WTC11 (cell line): ENCODE results near the gene FAAH2. TPM values are rescaled to one million over a fixed set of nuclear protein-coding genes. Genes with fewer than 3 reads are reported as not detected.

Experiments
- ATAC-seq: fragments of 200-7000 bp; cut with Tn5 transposase; 2 replicates; pipeline ENCODE4 v1.10.0; 2021; ENCODE audit warnings: mild to moderate bottlenecking, moderate library complexity
- CTCF ChIA-PET: fragments of 300-600 bp; sonication (Branson Sonifier 250); formaldehyde crosslinking; loops from one replicate; lab custom pipeline; 2021; ENCODE audit warnings: antibody characterized with exemption; lab: Charles Lee
- POLR2A ChIA-PET: fragments of 350-600 bp; sonication (Branson Sonifier 250); formaldehyde crosslinking; loops from one replicate; lab custom pipeline; 2021; ENCODE audit warnings: antibody characterized with exemption; lab: Charles Lee
- DNase-seq: peaks from one replicate; pipeline ENCODE4 v3.0.0; 2021; ENCODE audit warnings: low spot score
- H3K27ac Mint-ChIP-seq: 2 replicates; pipeline ENCODE4 v1.8.0; 2021; ENCODE audit warnings: mixed read lengths
- H3K27me3 Mint-ChIP-seq: 2 replicates; pipeline ENCODE4 v1.8.0; 2021; ENCODE audit warnings: low read depth, mild to moderate bottlenecking, moderate library complexity, mixed read lengths
- H3K36me3 Mint-ChIP-seq: 2 replicates; pipeline ENCODE4 v1.8.0; 2021; ENCODE audit warnings: mixed read lengths
- H3K4me1 Mint-ChIP-seq: 2 replicates; pipeline ENCODE4 v1.8.0; 2022; ENCODE audit warnings: mixed read lengths
- H3K4me3 Mint-ChIP-seq: 2 replicates; pipeline ENCODE4 v1.8.0; 2021; ENCODE audit warnings: mild to moderate bottlenecking, moderate library complexity, mixed read lengths
- H3K9me3 Mint-ChIP-seq: 2 replicates; pipeline ENCODE4 v1.8.0; 2021; ENCODE audit warnings: mixed read lengths
- ATF3 ChIP-seq: sonication (generic); formaldehyde crosslinking; conservative IDR thresholded peaks from 2 replicates; pipeline ENCODE4 v1.8.1; 2022; ENCODE audit warnings: mild to moderate bottlenecking, missing genetic modification reagents
- EMX1 ChIP-seq: fragments of 250-450 bp; sonication (Bioruptor Pico); IDR thresholded peaks from 2 replicates; pipeline ENCODE4 v1.8.0; 2021; ENCODE audit warnings: mild to moderate bottlenecking
- FOXK1 ChIP-seq: sonication (generic); formaldehyde crosslinking; IDR thresholded peaks from 2 replicates; pipeline ENCODE4 v1.8.0; 2022; ENCODE audit warnings: mild to moderate bottlenecking, moderate library complexity, missing genetic modification reagents
- GABPB1 ChIP-seq: sonication (generic); formaldehyde crosslinking; IDR thresholded peaks from 2 replicates; pipeline ENCODE4 v1.8.1; 2023; ENCODE audit warnings: mild to moderate bottlenecking, missing genetic modification reagents
- KAT7 ChIP-seq: sonication (generic); formaldehyde crosslinking; IDR thresholded peaks from 2 replicates; pipeline ENCODE4 v1.8.1; 2023; ENCODE audit warnings: missing genetic modification reagents, mild to moderate bottlenecking, borderline replicate concordance
- NFATC4 ChIP-seq: fragments of 250-450 bp; sonication (Bioruptor Pico); IDR thresholded peaks from 2 replicates; pipeline ENCODE4 v1.9.0; 2021; ENCODE audit warnings: mild to moderate bottlenecking
- NFE2L1 ChIP-seq: sonication (generic); formaldehyde crosslinking; IDR thresholded peaks from 2 replicates; pipeline ENCODE4 v1.8.1; 2023; ENCODE audit warnings: missing genetic modification reagents
- NFYB ChIP-seq: sonication (generic); formaldehyde crosslinking; conservative IDR thresholded peaks from 2 replicates; pipeline ENCODE4 v1.8.0; 2022; ENCODE audit warnings: low read depth, missing genetic modification reagents
- NR1H2 ChIP-seq: sonication (generic); formaldehyde crosslinking; IDR thresholded peaks from 2 replicates; pipeline ENCODE4 v1.9.0; 2021; ENCODE audit warnings: mild to moderate bottlenecking, moderate library complexity, missing genetic modification reagents
- NR2C2 ChIP-seq: sonication (generic); formaldehyde crosslinking; IDR thresholded peaks from 2 replicates; pipeline ENCODE4 v1.8.0; 2022; ENCODE audit warnings: mild to moderate bottlenecking, missing genetic modification reagents
- NR3C1 ChIP-seq: sonication (generic); formaldehyde crosslinking; conservative IDR thresholded peaks from 2 replicates; pipeline ENCODE4 v1.8.1; 2023; ENCODE audit warnings: low read depth, mild to moderate bottlenecking, missing genetic modification reagents
- OVOL2 ChIP-seq: fragments of 250-450 bp; sonication (Bioruptor Pico); IDR thresholded peaks from 2 replicates; pipeline ENCODE4 v1.9.0; 2021; ENCODE audit warnings: mild to moderate bottlenecking, borderline replicate concordance
- SP1 ChIP-seq: sonication (generic); formaldehyde crosslinking; conservative IDR thresholded peaks from 2 replicates; pipeline ENCODE4 v1.8.1; 2022; ENCODE audit warnings: missing genetic modification reagents
- TEAD1 ChIP-seq: sonication (generic); formaldehyde crosslinking; IDR thresholded peaks from 2 replicates; pipeline ENCODE4 v1.8.0; 2022; ENCODE audit warnings: mild to moderate bottlenecking, missing genetic modification reagents
- ZMAT4 ChIP-seq: fragments of 250-450 bp; sonication (Bioruptor Pico); IDR thresholded peaks from 2 replicates; pipeline ENCODE4 v1.9.0; 2021; ENCODE audit warnings: mild to moderate bottlenecking
- ZNF263 ChIP-seq: sonication (generic); formaldehyde crosslinking; IDR thresholded peaks from 2 replicates; pipeline ENCODE4 v1.8.1; 2022; ENCODE audit warnings: low read depth, mild to moderate bottlenecking, moderate library complexity, missing genetic modification reagents
- ZNF317 ChIP-seq: sonication (generic); formaldehyde crosslinking; IDR thresholded peaks from 2 replicates; pipeline ENCODE4 v1.8.1; 2023; ENCODE audit warnings: low read depth, mild to moderate bottlenecking, moderate library complexity, missing genetic modification reagents, borderline replicate concordance
- total RNA-seq: library from RNA; stranded (reverse); gene quantifications from 3 replicates; pipeline ENCODE4 v1.2.3, GENCODE V29; 2021
- TF ChIP-seq, protein P1 (sequence below): sonication (generic); formaldehyde crosslinking; IDR thresholded peaks from 2 replicates; pipeline ENCODE4 v1.8.1; 2023; ENCODE audit warnings: mild to moderate bottlenecking, missing genetic modification reagents, borderline replicate concordance
- TF ChIP-seq, protein P2 (sequence below): fragments of 250-450 bp; sonication (Bioruptor Pico); IDR thresholded peaks from 2 replicates; pipeline ENCODE4 v1.9.0; 2021; ENCODE audit warnings: mild to moderate bottlenecking
- TF ChIP-seq, protein P3 (sequence below): sonication (generic); formaldehyde crosslinking; IDR thresholded peaks from 2 replicates; pipeline ENCODE4 v1.8.0; 2023; ENCODE audit warnings: mild to moderate bottlenecking, missing genetic modification reagents
- TF ChIP-seq, protein P4 (sequence below): sonication (generic); formaldehyde crosslinking; IDR thresholded peaks from 2 replicates; pipeline ENCODE4 v1.8.1; 2022; ENCODE audit warnings: mild to moderate bottlenecking, missing genetic modification reagents, moderate library complexity, borderline replicate concordance

The FAAH2 gene
- total RNA-seq, 1 experiment from 2014 or later: 5.0 TPM

DNA sequence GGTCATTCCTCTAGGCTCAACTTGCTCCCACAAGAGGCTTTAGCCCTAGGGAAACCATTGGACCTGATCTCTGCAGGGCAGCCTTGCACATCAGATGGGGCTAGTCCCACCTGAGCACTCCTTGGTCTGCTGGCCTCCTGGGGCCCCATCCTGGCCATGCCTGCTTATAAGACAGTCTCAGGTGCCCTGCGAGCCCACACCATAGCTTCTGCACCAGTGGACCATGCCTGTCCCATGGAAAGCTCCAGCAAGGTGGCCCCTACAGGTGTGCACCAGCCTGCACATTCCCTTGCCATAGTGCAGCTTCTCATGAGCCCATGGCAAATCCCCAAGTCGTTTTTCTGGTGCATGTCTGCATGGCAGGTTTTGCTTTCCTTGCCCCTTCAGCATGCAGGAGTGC is 19.6 kb upstream of the FAAH2 start:
- Mint-ChIP-seq H3K9me3 (peaks cover 33% of the 10 kb centered on the region), H3K27me3 (peaks cover 6% of the 10 kb centered on the region), H3K4me1 (no peaks in the 10 kb centered on the region), H3K4me3 (no peak overlapping the region), H3K27ac (no peak overlapping the region), H3K36me3 (peaks cover 20% of the 10 kb centered on the region)
- DNase-seq (no peak), ATAC-seq (no peak)
- POLR2A ChIA-PET: no interaction called here
- CTCF ChIA-PET: no interaction called here
- no peak for TF ChIP-seq NFATC4
- no peak for TF ChIP-seq NR1H2 (CRISPR knock-in tag)
- no peak for TF ChIP-seq NR2C2 (CRISPR knock-in tag)
- TF ChIP-seq, protein P1, sequence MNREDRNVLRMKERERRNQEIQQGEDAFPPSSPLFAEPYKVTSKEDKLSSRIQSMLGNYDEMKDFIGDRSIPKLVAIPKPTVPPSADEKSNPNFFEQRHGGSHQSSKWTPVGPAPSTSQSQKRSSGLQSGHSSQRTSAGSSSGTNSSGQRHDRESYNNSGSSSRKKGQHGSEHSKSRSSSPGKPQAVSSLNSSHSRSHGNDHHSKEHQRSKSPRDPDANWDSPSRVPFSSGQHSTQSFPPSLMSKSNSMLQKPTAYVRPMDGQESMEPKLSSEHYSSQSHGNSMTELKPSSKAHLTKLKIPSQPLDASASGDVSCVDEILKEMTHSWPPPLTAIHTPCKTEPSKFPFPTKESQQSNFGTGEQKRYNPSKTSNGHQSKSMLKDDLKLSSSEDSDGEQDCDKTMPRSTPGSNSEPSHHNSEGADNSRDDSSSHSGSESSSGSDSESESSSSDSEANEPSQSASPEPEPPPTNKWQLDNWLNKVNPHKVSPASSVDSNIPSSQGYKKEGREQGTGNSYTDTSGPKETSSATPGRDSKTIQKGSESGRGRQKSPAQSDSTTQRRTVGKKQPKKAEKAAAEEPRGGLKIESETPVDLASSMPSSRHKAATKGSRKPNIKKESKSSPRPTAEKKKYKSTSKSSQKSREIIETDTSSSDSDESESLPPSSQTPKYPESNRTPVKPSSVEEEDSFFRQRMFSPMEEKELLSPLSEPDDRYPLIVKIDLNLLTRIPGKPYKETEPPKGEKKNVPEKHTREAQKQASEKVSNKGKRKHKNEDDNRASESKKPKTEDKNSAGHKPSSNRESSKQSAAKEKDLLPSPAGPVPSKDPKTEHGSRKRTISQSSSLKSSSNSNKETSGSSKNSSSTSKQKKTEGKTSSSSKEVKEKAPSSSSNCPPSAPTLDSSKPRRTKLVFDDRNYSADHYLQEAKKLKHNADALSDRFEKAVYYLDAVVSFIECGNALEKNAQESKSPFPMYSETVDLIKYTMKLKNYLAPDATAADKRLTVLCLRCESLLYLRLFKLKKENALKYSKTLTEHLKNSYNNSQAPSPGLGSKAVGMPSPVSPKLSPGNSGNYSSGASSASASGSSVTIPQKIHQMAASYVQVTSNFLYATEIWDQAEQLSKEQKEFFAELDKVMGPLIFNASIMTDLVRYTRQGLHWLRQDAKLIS (CRISPR knock-in tag): no peak
- no peak for TF ChIP-seq ATF3 (CRISPR knock-in tag)
- no peak for TF ChIP-seq EMX1 (CRISPR knock-in tag)
- TF ChIP-seq, protein P2, sequence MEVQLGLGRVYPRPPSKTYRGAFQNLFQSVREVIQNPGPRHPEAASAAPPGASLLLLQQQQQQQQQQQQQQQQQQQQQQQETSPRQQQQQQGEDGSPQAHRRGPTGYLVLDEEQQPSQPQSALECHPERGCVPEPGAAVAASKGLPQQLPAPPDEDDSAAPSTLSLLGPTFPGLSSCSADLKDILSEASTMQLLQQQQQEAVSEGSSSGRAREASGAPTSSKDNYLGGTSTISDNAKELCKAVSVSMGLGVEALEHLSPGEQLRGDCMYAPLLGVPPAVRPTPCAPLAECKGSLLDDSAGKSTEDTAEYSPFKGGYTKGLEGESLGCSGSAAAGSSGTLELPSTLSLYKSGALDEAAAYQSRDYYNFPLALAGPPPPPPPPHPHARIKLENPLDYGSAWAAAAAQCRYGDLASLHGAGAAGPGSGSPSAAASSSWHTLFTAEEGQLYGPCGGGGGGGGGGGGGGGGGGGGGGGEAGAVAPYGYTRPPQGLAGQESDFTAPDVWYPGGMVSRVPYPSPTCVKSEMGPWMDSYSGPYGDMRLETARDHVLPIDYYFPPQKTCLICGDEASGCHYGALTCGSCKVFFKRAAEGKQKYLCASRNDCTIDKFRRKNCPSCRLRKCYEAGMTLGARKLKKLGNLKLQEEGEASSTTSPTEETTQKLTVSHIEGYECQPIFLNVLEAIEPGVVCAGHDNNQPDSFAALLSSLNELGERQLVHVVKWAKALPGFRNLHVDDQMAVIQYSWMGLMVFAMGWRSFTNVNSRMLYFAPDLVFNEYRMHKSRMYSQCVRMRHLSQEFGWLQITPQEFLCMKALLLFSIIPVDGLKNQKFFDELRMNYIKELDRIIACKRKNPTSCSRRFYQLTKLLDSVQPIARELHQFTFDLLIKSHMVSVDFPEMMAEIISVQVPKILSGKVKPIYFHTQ (CRISPR knock-in tag): no peak
- no peak for TF ChIP-seq ZNF317
- TF ChIP-seq FOXK1 (CRISPR knock-in tag): no peak
- TF ChIP-seq NR3C1 (CRISPR knock-in tag): no peak
- TF ChIP-seq ZMAT4 (CRISPR knock-in tag): no peak
- TF ChIP-seq, protein P3, sequence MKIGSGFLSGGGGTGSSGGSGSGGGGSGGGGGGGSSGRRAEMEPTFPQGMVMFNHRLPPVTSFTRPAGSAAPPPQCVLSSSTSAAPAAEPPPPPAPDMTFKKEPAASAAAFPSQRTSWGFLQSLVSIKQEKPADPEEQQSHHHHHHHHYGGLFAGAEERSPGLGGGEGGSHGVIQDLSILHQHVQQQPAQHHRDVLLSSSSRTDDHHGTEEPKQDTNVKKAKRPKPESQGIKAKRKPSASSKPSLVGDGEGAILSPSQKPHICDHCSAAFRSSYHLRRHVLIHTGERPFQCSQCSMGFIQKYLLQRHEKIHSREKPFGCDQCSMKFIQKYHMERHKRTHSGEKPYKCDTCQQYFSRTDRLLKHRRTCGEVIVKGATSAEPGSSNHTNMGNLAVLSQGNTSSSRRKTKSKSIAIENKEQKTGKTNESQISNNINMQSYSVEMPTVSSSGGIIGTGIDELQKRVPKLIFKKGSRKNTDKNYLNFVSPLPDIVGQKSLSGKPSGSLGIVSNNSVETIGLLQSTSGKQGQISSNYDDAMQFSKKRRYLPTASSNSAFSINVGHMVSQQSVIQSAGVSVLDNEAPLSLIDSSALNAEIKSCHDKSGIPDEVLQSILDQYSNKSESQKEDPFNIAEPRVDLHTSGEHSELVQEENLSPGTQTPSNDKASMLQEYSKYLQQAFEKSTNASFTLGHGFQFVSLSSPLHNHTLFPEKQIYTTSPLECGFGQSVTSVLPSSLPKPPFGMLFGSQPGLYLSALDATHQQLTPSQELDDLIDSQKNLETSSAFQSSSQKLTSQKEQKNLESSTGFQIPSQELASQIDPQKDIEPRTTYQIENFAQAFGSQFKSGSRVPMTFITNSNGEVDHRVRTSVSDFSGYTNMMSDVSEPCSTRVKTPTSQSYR: no peak

- DNase-seq: no peak
- peaks cover 33% of the 10 kb centered on the region for H3K9me3 Mint-ChIP-seq
- no peak for TF ChIP-seq KAT7
- TF ChIP-seq OVOL2 (CRISPR knock-in tag): no peak
- TF ChIP-seq NFYB: no peak
- no peak for TF ChIP-seq NFE2L1 (CRISPR knock-in tag)
- TF ChIP-seq, protein P2 (CRISPR knock-in tag): no peak
- TF ChIP-seq ATF3 (CRISPR knock-in tag): no peak
- TF ChIP-seq SP1 (CRISPR knock-in tag): no peak
- TF ChIP-seq TEAD1: no peak
- TF ChIP-seq, protein P4, sequence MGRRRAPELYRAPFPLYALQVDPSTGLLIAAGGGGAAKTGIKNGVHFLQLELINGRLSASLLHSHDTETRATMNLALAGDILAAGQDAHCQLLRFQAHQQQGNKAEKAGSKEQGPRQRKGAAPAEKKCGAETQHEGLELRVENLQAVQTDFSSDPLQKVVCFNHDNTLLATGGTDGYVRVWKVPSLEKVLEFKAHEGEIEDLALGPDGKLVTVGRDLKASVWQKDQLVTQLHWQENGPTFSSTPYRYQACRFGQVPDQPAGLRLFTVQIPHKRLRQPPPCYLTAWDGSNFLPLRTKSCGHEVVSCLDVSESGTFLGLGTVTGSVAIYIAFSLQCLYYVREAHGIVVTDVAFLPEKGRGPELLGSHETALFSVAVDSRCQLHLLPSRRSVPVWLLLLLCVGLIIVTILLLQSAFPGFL (CRISPR knock-in tag): no peak
- TF ChIP-seq GABPB1: no peak
- TF ChIP-seq EMX1 (CRISPR knock-in tag): no peak
- no peak for TF ChIP-seq ZNF263 (CRISPR knock-in tag)
These were observed 19.2 kb upstream of the FAAH2 start for GRCh38 chrX:57267308-57267707.

More at GRCh38 chrX:57267308-57267707, 19.2 kb upstream of the FAAH2 start:
- Mint-ChIP-seq H3K4me1 (no peaks in the 10 kb centered on the region), H3K4me3 (no peak overlapping the region), H3K27me3 (peaks cover 6% of the 10 kb centered on the region), H3K27ac (no peak overlapping the region), H3K36me3 (peaks cover 20% of the 10 kb centered on the region)
- no peak for ATAC-seq
- POLR2A ChIA-PET: no interaction called here
- CTCF ChIA-PET: no interaction called here
